VCaP (cell line): Measurements from ENCODE around the gene SLC43A2.
"Not testable (repeated sequence)": the region's sequence is repeated elsewhere in the genome, so short reads cannot be mapped to it uniquely, and the experiment has no call there.

Source experiments
- H3K27ac ChIP-seq: fragments of 450-650 bp; 2 replicates; pipeline ENCODE4 v1.5.1; 2017
- CTCF ChIP-seq: fragments of 450-650 bp; conservative IDR thresholded peaks from 2 replicates; pipeline ENCODE4 v1.5.1; 2017; ENCODE audit warnings: mild to moderate bottlenecking, moderate library complexity

SLC43A2 gene

GRCh38 chr17:1542316-1542715, 86.3 kb downstream of the SLC43A2 start:
- H3K27ac ChIP-seq = no peak overlapping the region
- TF ChIP-seq CTCF = no peak

GRCh38 chr17:1541367-1541904, 87.2 kb downstream of the SLC43A2 start:
- no peak for TF ChIP-seq CTCF
- H3K27ac ChIP-seq = no peak overlapping the region

GRCh38 chr17:1539811-1540210, 88.8 kb downstream of the SLC43A2 start:
- no peak for TF ChIP-seq CTCF
- no peak overlapping the region for H3K27ac ChIP-seq

- no peak for TF ChIP-seq CTCF
- H3K27ac ChIP-seq = no peak overlapping the region
These were observed 92.9 kb downstream of the SLC43A2 start for GRCh38 chr17:1535737-1536136.

GRCh38 chr17:1533661-1534325, 94.8 kb downstream of the SLC43A2 start:
- H3K27ac ChIP-seq = peak overlapping the region; percentile 80; the same call in 1 of the 2 replicates
- no peak for TF ChIP-seq CTCF

- peak; percentile 41; the same call in 1 of the 2 replicates for TF ChIP-seq CTCF
- H3K27ac ChIP-seq = peak overlapping the region; percentile 80; the same call in 1 of the 2 replicates
These were observed 95.6 kb downstream of the SLC43A2 start for GRCh38 chr17:1532836-1533602.

GRCh38 chr17:1529863-1530262, 98.8 kb downstream of the SLC43A2 start:
- peak overlapping the region; percentile 80 for H3K27ac ChIP-seq
- TF ChIP-seq CTCF = no peak

- not testable (repeated sequence) for H3K27ac ChIP-seq
These were observed 101.8 kb downstream of the SLC43A2 start for GRCh38 chr17:1526876-1527275.
